A549 (cell line): ENCODE results near the gene CTAG2.

Experiments used
- CBX8 ChIP-seq: fragments of 200-600 bp; sonication (generic); IDR thresholded peaks from 2 replicates; pipeline ENCODE4 v1.6.1; 2016
- ESRRA ChIP-seq: fragments of 150-350 bp; IDR thresholded peaks from 2 replicates; pipeline ENCODE4 v1.6.1; 2014; ENCODE audit warnings: mild to moderate bottlenecking, low read length, borderline replicate concordance
- NPAS2 ChIP-seq: fragments of 250-450 bp; sonication (Bioruptor Pico); IDR thresholded peaks from 2 replicates; pipeline ENCODE4 v1.8.0; 2022; ENCODE audit warnings: mild to moderate bottlenecking, moderate library complexity, borderline replicate concordance

DNA sequence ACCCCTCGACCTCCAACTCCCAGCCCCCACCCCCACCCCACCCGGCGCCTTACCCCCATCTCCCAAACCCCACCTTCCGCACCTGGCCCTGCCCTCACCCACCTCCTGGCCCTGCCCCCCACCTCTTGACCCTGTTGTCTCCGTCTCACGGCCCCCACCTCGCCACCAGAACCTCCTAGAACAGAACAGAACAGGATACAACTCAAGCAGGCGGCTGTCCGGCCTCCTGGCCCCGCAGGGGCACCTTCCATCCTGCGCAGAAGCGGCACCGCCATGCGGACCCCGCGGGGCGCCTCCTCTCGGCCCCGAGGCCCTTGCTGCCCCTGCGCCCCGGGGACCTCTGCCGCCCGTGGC is 354 bp downstream of the CTAG2 start:
- TF ChIP-seq ESRRA (no peak), NPAS2 (CRISPR knock-in tag) (no peak), CBX8 (no peak)
